ENCODE measurements around the gene LRBA. TPM values are rescaled to one million over a fixed set of nuclear protein-coding genes. Genes with fewer than 3 reads are reported as not detected.

The LRBA gene
- total RNA-seq, 2 donors from 2014 or later = 30.9 to 33.7 TPM

DNA sequence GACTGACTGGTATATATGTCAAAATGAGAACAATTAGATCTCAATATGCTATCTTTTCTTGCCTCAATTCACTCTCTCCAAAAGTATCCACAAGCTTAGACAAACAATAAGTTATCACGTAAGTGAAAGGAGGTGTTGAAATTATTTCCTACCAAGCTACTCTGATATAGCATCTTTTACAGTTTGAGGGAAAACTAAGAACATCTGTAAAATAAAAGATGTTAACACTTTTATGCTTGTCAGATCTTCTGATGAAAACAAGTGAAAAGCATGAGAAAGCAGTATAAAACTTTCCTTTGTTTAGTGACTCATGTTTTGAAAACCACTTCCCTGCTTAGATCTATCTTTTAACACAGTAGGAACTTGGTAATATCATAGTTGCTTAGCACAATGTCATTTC, 441.6 kb downstream of the LRBA start:
- TF ChIP-seq, protein P1, sequence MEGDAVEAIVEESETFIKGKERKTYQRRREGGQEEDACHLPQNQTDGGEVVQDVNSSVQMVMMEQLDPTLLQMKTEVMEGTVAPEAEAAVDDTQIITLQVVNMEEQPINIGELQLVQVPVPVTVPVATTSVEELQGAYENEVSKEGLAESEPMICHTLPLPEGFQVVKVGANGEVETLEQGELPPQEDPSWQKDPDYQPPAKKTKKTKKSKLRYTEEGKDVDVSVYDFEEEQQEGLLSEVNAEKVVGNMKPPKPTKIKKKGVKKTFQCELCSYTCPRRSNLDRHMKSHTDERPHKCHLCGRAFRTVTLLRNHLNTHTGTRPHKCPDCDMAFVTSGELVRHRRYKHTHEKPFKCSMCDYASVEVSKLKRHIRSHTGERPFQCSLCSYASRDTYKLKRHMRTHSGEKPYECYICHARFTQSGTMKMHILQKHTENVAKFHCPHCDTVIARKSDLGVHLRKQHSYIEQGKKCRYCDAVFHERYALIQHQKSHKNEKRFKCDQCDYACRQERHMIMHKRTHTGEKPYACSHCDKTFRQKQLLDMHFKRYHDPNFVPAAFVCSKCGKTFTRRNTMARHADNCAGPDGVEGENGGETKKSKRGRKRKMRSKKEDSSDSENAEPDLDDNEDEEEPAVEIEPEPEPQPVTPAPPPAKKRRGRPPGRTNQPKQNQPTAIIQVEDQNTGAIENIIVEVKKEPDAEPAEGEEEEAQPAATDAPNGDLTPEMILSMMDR (IDR thresholded peaks at IDR 0.05) = no peak
- no peak for ATAC-seq (ENCODE audit: insufficient number of reproducible peaks, low FRiP score, low read depth)
- H3K4me1 ChIP-seq (ENCODE audit: control insufficient read depth in 1 of 2, low read depth in 2 of 2) = no peaks in the 10 kb centered on the region

GRCh38 chr4:150572704-150573504, 442.2 kb downstream of the LRBA start:
- Histone ChIP-seq H3K27me3 (replicated peaks; ENCODE audit: insufficient read depth) (no peaks in the 10 kb centered on the region), H3K27ac (no peak overlapping the region), H3K4me3 (no peak overlapping the region), H3K36me3 (no peaks in the 10 kb centered on the region), H3K4me1 (ENCODE audit: control insufficient read depth in 1 of 2, low read depth in 2 of 2) (no peaks in the 10 kb centered on the region), H3K9me3 (no peaks in the 10 kb centered on the region)
- TF ChIP-seq, protein P1 (IDR thresholded peaks at IDR 0.05) = no peak
- no peak for ATAC-seq (ENCODE audit: insufficient number of reproducible peaks, low FRiP score, low read depth)
- DNase-seq (ENCODE audit: low spot score) = no peak

More for the DNA sequence above, 441.6 kb downstream of the LRBA start:
- H3K27ac ChIP-seq = no peak overlapping the region
- no peak for DNase-seq (ENCODE audit: low spot score)
- no peaks in the 10 kb centered on the region for H3K9me3 ChIP-seq
- no peak overlapping the region for H3K4me3 ChIP-seq
- no peaks in the 10 kb centered on the region for H3K36me3 ChIP-seq
- H3K27me3 ChIP-seq (replicated peaks; ENCODE audit: insufficient read depth) = no peaks in the 10 kb centered on the region

- Histone ChIP-seq H3K36me3 (no peaks in the 10 kb centered on the region), H3K9me3 (no peaks in the 10 kb centered on the region), H3K27me3 (replicated peaks; ENCODE audit: insufficient read depth) (no peaks in the 10 kb centered on the region), H3K27ac (no peak overlapping the region), H3K4me1 (ENCODE audit: control insufficient read depth in 1 of 2, low read depth in 2 of 2) (no peaks in the 10 kb centered on the region), H3K4me3 (no peak overlapping the region)
- TF ChIP-seq, protein P1 (IDR thresholded peaks at IDR 0.05) = no peak
- no peak for DNase-seq (ENCODE audit: low spot score)
- no peak for ATAC-seq (ENCODE audit: insufficient number of reproducible peaks, low FRiP score, low read depth)
These were observed 444.2 kb downstream of the LRBA start for GRCh38 chr4:150570862-150571261.

- Histone ChIP-seq H3K36me3 (peaks cover 2% of the 10 kb centered on the region), H3K4me3 (no peak overlapping the region), H3K27me3 (replicated peaks; ENCODE audit: insufficient read depth) (no peaks in the 10 kb centered on the region), H3K4me1 (ENCODE audit: control insufficient read depth in 1 of 2, low read depth in 2 of 2) (no peaks in the 10 kb centered on the region), H3K9me3 (peaks cover 1% of the 10 kb centered on the region), H3K27ac (no peak overlapping the region)
- no peak for ATAC-seq (ENCODE audit: insufficient number of reproducible peaks, low FRiP score, low read depth)
- DNase-seq (ENCODE audit: low spot score) = no peak
- TF ChIP-seq, protein P1 (IDR thresholded peaks at IDR 0.05) = no peak
These were observed 445.0 kb downstream of the LRBA start for GRCh38 chr4:150569998-150570535.

DNA sequence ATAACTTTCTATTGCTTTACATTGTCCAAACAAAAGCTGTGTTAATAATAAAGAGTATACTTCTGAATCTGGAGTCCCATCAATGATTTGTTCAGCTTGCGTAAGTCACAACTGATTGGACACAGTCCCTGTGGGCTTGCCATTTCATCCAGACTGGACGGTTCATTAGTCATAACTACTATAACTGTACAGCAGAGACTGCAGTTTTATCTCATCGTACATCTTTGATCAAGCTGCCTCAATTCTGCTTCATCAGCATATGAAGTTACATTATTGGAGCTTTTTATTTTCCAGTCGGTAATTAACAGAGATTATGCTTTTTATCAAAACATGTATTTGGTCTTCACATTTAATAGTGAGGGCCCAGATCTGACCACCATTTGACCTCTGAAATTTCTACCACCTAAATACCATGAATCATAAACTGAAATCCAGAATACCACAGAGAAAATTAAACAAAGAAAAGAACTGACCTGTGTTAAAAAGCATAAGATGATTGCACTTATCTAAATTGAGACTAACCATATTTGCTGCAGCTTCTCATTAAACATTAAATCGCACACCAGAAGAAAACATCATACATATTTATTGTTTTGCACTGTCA, 445.6 kb downstream of the LRBA start:
- peaks cover 3% of the 10 kb centered on the region for H3K36me3 ChIP-seq
- no peak overlapping the region for H3K4me3 ChIP-seq
- no peaks in the 10 kb centered on the region for H3K4me1 ChIP-seq (ENCODE audit: control insufficient read depth in 1 of 2, low read depth in 2 of 2)
- no peak for ATAC-seq (ENCODE audit: insufficient number of reproducible peaks, low FRiP score, low read depth)
- H3K27ac ChIP-seq = no peak overlapping the region
- H3K27me3 ChIP-seq (replicated peaks; ENCODE audit: insufficient read depth) = no peaks in the 10 kb centered on the region
- no peak for DNase-seq (ENCODE audit: low spot score)
- H3K9me3 ChIP-seq = peaks cover 3% of the 10 kb centered on the region
- TF ChIP-seq, protein P1 (IDR thresholded peaks at IDR 0.05) = no peak

Data from thoracic aorta (tissue), 2 donors.